Stimulated activated naive CD8-positive, alpha-beta T cell treated with anti-CD3 and anti-CD28 coated beads, Interleukin-15, amount 100 ng/mL, for 72 hours (primary cell): ENCODE results near the gene ADCK1.
A peak's percentile ranks its signal among the peaks of the same experiment; 100 is the strongest.
"Not testable (repeated sequence)": the region's sequence is repeated elsewhere in the genome, so short reads cannot be mapped to it uniquely, and the experiment has no call there.

Source experiments
- ATAC-seq: fragments of 150-1000 bp; cut with Tn5 transposase; 2 replicates; pipeline ENCODE4 v1.10.0; 2021; ENCODE audit warnings: mild to moderate bottlenecking, moderate library complexity
- DNase-seq, 2 donors: peaks; one replicate each; pipeline ENCODE4 v3.0.0; 2021 to 2022
- H3K27ac Mint-ChIP-seq, 2 donors: one replicate each; pipeline ENCODE4 v1.8.0; 2022; ENCODE audit warnings: mild to moderate bottlenecking in 2 of 2, mixed read lengths in 2 of 2, moderate library complexity in 2 of 2
- H3K27me3 Mint-ChIP-seq: one replicate; pipeline ENCODE4 v1.8.0; 2022; ENCODE audit warnings: mixed read lengths
- H3K4me1 Mint-ChIP-seq: one replicate; pipeline ENCODE4 v1.8.0; 2022; ENCODE audit warnings: mild to moderate bottlenecking, mixed read lengths
- H3K4me3 Mint-ChIP-seq, 2 donors: one replicate each; pipeline ENCODE4 v1.8.0; 2022; ENCODE audit warnings: mild to moderate bottlenecking in 2 of 2, mixed read lengths in 2 of 2, moderate library complexity in 1 of 2
- H3K9me3 Mint-ChIP-seq, 2 donors: one replicate each; pipeline ENCODE4 v1.8.0; 2022; ENCODE audit warnings: mixed read lengths in 2 of 2

The ADCK1 gene

GRCh38 chr14:77892381-77892871, 92.5 kb downstream of the ADCK1 start:
- Mint-ChIP-seq H3K27ac (no peak overlapping the region), H3K27me3 (no peaks in the 10 kb centered on the region), H3K9me3 (peaks cover 16 to 20% of the 10 kb centered on the region in 2 donors), H3K4me3 (no peak overlapping the region), H3K4me1 (no peaks in the 10 kb centered on the region)
- ATAC-seq (no peak), DNase-seq (no peak)

DNA sequence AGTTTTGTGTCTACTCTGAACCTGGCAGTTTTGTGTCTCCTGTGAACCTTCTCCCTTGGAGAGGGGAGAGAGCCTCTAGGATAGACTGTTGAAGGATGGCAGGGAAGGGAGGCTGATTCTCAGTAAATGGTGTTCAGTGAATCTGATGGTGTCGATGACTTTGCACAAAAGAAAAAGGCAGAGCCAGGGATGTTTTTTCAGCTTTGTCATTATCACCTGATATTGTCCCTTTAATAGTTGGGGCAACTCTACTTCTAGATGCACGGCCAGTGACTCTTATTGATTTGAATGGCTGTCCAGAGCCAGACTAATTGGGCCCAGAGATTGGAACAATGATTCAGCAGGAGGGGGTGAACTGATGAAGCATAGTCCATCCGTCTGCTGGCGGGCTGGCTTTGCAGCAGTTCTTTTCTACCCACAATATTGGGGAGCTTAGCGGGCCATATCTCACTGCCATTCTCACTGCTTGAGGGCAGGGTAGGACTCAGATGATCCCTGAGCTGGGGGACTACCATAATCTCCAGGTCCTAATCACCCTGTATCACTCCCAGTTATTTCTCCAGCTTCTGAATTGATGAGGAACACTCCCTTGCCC, 93.1 kb downstream of the ADCK1 start:
- no peak for ATAC-seq
- H3K4me3 Mint-ChIP-seq, result no peak overlapping the region
- H3K27ac Mint-ChIP-seq, result peak overlapping the region in 1 of 2 donors; percentile 40
- peaks cover 12 to 15% of the 10 kb centered on the region in 2 donors for H3K9me3 Mint-ChIP-seq
- H3K27me3 Mint-ChIP-seq, result no peaks in the 10 kb centered on the region
- no peak for DNase-seq
- no peaks in the 10 kb centered on the region for H3K4me1 Mint-ChIP-seq

DNA sequence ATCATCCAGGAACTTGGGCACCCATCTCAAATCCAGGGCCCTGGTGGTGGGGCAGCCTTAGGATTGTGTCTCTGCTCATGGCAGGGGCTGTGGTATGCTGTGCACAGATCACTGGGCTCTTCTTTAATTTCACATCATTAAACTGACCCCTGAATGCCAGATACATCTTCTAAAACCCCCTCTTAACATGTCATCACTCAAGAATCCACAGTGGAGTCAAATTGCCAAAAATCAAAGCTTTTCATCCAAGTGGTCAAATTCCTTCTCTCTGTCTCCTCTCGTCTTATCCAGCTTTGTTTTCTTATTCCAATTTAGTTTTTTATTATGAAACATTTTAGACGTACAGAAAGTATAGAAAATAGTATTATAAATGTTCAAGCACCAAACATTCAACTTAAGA, 97.5 kb downstream of the ADCK1 start:
- no peak overlapping the region for H3K27ac Mint-ChIP-seq
- H3K27me3 Mint-ChIP-seq, result no peaks in the 10 kb centered on the region
- no peaks in the 10 kb centered on the region for H3K4me1 Mint-ChIP-seq
- DNase-seq, result no peak
- no peak overlapping the region for H3K4me3 Mint-ChIP-seq
- no peak for ATAC-seq
- no peaks in the 10 kb centered on the region for H3K9me3 Mint-ChIP-seq

DNA sequence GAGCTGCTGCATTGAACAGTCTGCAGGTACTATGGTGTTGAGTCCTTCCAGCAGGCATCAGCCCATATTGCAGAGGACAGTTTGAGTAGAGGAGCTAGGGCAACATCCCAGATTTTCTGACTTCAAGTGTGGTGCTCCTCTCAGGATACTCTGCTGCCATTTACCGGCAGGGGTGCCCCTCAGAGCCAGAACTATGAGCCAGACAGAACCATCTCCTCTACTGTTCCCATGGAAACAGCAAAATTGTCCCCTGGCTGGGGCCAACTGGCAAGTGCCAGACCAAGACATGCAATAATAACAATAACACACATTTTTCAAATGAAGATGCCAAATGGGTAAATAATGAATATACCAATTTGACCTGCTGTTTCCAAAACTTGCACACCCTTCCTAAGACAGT, 102.9 kb downstream of the ADCK1 start:
- Mint-ChIP-seq H3K27me3 (no peaks in the 10 kb centered on the region), H3K27ac (no peak overlapping the region), H3K4me3 (no peak overlapping the region), H3K9me3 (no peaks in the 10 kb centered on the region), H3K4me1 (no peaks in the 10 kb centered on the region)
- DNase-seq (no peak), ATAC-seq (no peak)

GRCh38 chr14:77903221-77903620, 103.3 kb downstream of the ADCK1 start:
- no peaks in the 10 kb centered on the region for H3K4me1 Mint-ChIP-seq
- H3K27ac Mint-ChIP-seq, result peak overlapping the region in 1 of 2 donors; percentile 11
- H3K4me3 Mint-ChIP-seq, result no peak overlapping the region

GRCh38 chr14:77903937-77904617, 104.2 kb downstream of the ADCK1 start:
- no peaks in the 10 kb centered on the region for H3K4me1 Mint-ChIP-seq
- H3K4me3 Mint-ChIP-seq, result no peak overlapping the region
- H3K27ac Mint-ChIP-seq, result no peak overlapping the region
- no peaks in the 10 kb centered on the region for H3K9me3 Mint-ChIP-seq
- no peaks in the 10 kb centered on the region for H3K27me3 Mint-ChIP-seq
- no peak for ATAC-seq
- no peak for DNase-seq

More at GRCh38 chr14:77903221-77903620, 103.3 kb downstream of the ADCK1 start:
- no peaks in the 10 kb centered on the region for H3K27me3 Mint-ChIP-seq
- no peak for ATAC-seq
- no peak for DNase-seq
- H3K9me3 Mint-ChIP-seq, result no peaks in the 10 kb centered on the region

- Mint-ChIP-seq H3K27me3 (no peaks in the 10 kb centered on the region), H3K27ac (no peak overlapping the region), H3K9me3 (no peaks in the 10 kb centered on the region), H3K4me3 (no peak overlapping the region), H3K4me1 (no peaks in the 10 kb centered on the region)
- DNase-seq (no peak), ATAC-seq (no peak)
These were observed 106.5 kb downstream of the ADCK1 start for GRCh38 chr14:77906446-77906845.

DNA sequence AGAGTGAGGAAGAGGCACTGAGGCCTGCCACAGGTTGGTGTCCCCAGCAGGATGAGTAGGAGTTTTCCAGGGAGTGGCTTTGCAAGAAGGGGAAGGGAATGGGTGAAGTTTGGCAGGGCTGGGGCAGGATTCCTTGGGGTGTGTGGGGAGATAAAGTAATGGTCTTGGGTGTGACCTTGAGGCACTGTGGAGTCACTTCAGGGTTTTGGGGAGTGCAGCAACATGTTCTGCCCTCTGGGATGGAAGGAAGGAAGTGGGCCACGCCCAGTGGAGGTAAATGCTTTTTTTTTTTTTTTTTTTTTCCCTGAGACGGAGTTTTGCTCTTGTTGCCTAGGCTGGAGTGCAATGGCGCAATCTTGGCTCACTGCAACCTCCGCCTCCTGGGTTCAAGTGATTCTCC, 108.9 kb downstream of the ADCK1 start:
- no peak overlapping the region for H3K4me3 Mint-ChIP-seq
- no peaks in the 10 kb centered on the region for H3K9me3 Mint-ChIP-seq
- H3K27ac Mint-ChIP-seq, result no peak overlapping the region
- DNase-seq, result no peak
- no peak for ATAC-seq
- no peaks in the 10 kb centered on the region for H3K27me3 Mint-ChIP-seq
- no peaks in the 10 kb centered on the region for H3K4me1 Mint-ChIP-seq

DNA sequence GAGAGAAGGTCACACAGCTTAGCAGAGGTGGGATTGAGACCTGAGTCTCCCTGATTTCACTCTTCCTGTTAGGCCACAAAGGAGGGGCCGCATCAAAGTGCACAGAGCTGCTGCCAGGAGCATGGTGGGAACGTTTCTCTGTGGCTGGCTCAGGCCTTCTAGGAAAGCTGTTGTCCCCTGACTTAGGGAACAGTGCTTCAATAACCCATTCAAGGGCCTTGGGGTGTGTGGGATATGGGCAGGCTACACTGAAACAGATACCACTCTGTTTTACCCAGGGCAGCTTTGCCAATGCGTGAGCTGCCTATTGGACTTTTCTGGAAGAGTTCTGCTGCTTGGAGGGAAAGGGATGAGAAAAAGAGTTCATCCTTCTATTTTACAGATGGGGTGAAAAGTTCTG, 110.0 kb downstream of the ADCK1 start:
- ATAC-seq (no peak), DNase-seq (no peak)
- no peaks in the 10 kb centered on the region for H3K27me3 Mint-ChIP-seq
- no peak overlapping the region for H3K4me3 Mint-ChIP-seq
- no peaks in the 10 kb centered on the region for H3K4me1 Mint-ChIP-seq
- H3K27ac Mint-ChIP-seq, result no peak overlapping the region
- no peaks in the 10 kb centered on the region for H3K9me3 Mint-ChIP-seq

- no peaks in the 10 kb centered on the region for H3K27me3 Mint-ChIP-seq
- DNase-seq, result no peak
- no peaks in the 10 kb centered on the region for H3K9me3 Mint-ChIP-seq
- no peak overlapping the region for H3K4me3 Mint-ChIP-seq
- no peak overlapping the region for H3K27ac Mint-ChIP-seq
- ATAC-seq, result no peak
- no peaks in the 10 kb centered on the region for H3K4me1 Mint-ChIP-seq
These were observed 110.6 kb downstream of the ADCK1 start for GRCh38 chr14:77910506-77910905.

- no peak for ATAC-seq
- peak overlapping the region in 1 of 2 donors; percentile 54 for H3K27ac Mint-ChIP-seq
- no peaks in the 10 kb centered on the region for H3K4me1 Mint-ChIP-seq
- H3K4me3 Mint-ChIP-seq, result no peak overlapping the region
- H3K9me3 Mint-ChIP-seq, result no peaks in the 10 kb centered on the region
- H3K27me3 Mint-ChIP-seq, result no peaks in the 10 kb centered on the region
- DNase-seq, result no peak
These were observed 111.4 kb downstream of the ADCK1 start for GRCh38 chr14:77911356-77911755.

GRCh38 chr14:77912754-77913556, 113.0 kb downstream of the ADCK1 start:
- no peak for ATAC-seq

DNA sequence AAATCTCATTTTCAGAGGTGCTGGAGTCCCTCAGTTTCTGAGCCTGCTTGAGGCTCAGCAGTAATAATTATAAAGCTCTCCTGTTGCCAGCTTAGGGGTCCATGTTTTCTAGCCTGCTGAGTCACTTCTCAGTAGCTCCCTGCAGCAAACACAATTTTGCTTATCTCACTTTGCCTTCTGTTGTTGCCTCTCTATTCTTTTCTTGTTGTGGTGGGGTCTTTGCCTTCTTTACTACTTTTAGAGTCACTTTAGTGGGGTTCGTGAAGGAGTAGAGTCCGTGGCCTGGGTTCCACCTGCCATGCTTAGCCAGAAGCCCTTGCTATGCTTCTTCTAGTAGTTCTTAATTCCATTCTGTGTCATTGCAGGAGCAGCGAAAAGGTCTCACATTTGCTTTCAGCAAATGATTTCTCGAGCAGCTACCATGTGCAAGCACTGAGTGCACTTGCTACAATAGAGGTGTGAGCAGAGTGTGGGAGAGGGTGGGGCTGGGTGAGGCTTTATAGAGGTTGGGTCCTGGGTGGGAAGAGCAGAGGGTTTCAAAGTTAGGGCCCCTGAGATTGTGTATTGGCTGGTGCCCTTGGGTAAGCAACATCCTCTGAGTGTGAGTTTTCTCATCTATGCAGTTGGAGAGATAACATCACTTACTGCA, 114.3 kb downstream of the ADCK1 start:
- DNase-seq (no peak), ATAC-seq (no peak)
- Mint-ChIP-seq H3K9me3 (peaks cover 0 to 4% of the 10 kb centered on the region in 2 donors), H3K4me3 (no peak overlapping the region), H3K4me1 (no peaks in the 10 kb centered on the region), H3K27me3 (no peaks in the 10 kb centered on the region), H3K27ac (peak overlapping the region in 1 of 2 donors; percentile 75)

More at GRCh38 chr14:77912754-77913556, 113.0 kb downstream of the ADCK1 start:
- no peaks in the 10 kb centered on the region for H3K9me3 Mint-ChIP-seq
- no peak for DNase-seq
- no peak overlapping the region for H3K27ac Mint-ChIP-seq
- H3K4me1 Mint-ChIP-seq, result no peaks in the 10 kb centered on the region
- H3K27me3 Mint-ChIP-seq, result no peaks in the 10 kb centered on the region
- H3K4me3 Mint-ChIP-seq, result no peak overlapping the region

DNA sequence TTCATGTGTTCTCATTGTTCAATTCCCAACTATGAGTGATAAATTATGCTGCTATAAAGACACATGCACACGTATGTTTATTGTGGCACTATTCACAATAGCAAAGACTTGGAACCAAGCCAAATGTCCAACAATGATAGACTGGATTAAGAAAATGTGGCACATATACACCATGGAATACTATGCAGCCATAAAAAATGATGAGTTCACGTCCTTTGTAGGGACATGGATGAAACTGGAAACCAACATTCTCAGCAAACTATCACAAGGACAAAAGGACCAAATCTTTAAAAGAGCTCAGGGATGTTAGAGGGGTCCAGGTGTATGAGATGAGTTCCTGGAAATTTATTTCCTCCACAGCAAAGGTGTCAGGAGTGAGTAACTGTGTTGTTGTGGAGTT, 115.5 kb downstream of the ADCK1 start:
- H3K9me3 Mint-ChIP-seq, result peaks cover 0 to 14% of the 10 kb centered on the region in 2 donors
- not testable (repeated sequence) for ATAC-seq, H3K4me1 Mint-ChIP-seq, H3K27me3 Mint-ChIP-seq, H3K27ac Mint-ChIP-seq, DNase-seq, H3K4me3 Mint-ChIP-seq

- no peak for ATAC-seq
- H3K27me3 Mint-ChIP-seq, result no peaks in the 10 kb centered on the region
- no peaks in the 10 kb centered on the region for H3K4me1 Mint-ChIP-seq
- no peak overlapping the region for H3K27ac Mint-ChIP-seq
- DNase-seq, result no peak
- H3K4me3 Mint-ChIP-seq, result no peak overlapping the region
- peaks cover 0 to 14% of the 10 kb centered on the region in 2 donors for H3K9me3 Mint-ChIP-seq
These were observed 117.7 kb downstream of the ADCK1 start for GRCh38 chr14:77917491-77918201.
